ENCODE results near the gene CBR1. TPM values are rescaled to one million over a fixed set of nuclear protein-coding genes. Genes with fewer than 3 reads are reported as not detected.
"Not testable (repeated sequence)": the region's sequence is repeated elsewhere in the genome, so short reads cannot be mapped to it uniquely, and the experiment has no call there.

CBR1 gene
- total RNA-seq, 1 donor from 2014 or later: 62.8 TPM

GRCh38 chr21:36097427-36098181, 27.8 kb downstream of the CBR1 start:
- DNase-seq (ENCODE audit: low spot score): no peak
- H3K27ac Mint-ChIP-seq: no peak overlapping the region
- peaks cover 4% of the 10 kb centered on the region for H3K27me3 Mint-ChIP-seq (ENCODE audit: insufficient read depth)
- H3K4me3 Mint-ChIP-seq: no peak overlapping the region
- H3K4me1 Mint-ChIP-seq (ENCODE audit: low read depth): no peaks in the 10 kb centered on the region
- intact Hi-C loops (cut with micrococcal nuclease): no loop called here
- H3K36me3 Mint-ChIP-seq (ENCODE audit: low read depth): peaks cover 2% of the 10 kb centered on the region
- H3K9me3 Mint-ChIP-seq: peaks cover 20% of the 10 kb centered on the region

- intact Hi-C loops (cut with micrococcal nuclease): no loop called here
- no peak overlapping the region for H3K4me3 Mint-ChIP-seq
- H3K9me3 Mint-ChIP-seq: peaks cover 14% of the 10 kb centered on the region
- peaks cover 3% of the 10 kb centered on the region for H3K27me3 Mint-ChIP-seq (ENCODE audit: insufficient read depth)
- no peak overlapping the region for H3K27ac Mint-ChIP-seq
- peaks cover 2% of the 10 kb centered on the region for H3K36me3 Mint-ChIP-seq (ENCODE audit: low read depth)
- DNase-seq (ENCODE audit: low spot score): no peak
- no peaks in the 10 kb centered on the region for H3K4me1 Mint-ChIP-seq (ENCODE audit: low read depth)
Measured at GRCh38 chr21:36098182-36098532, 28.3 kb downstream of the CBR1 start.

- Mint-ChIP-seq H3K9me3 (peaks cover 6% of the 10 kb centered on the region), H3K4me3 (no peak overlapping the region), H3K27me3 (ENCODE audit: insufficient read depth) (peaks cover 11% of the 10 kb centered on the region), H3K4me1 (ENCODE audit: low read depth) (peaks cover under 1% of the 10 kb centered on the region), H3K27ac (no peak overlapping the region), H3K36me3 (ENCODE audit: low read depth) (no peaks in the 10 kb centered on the region)
- intact Hi-C loops (cut with micrococcal nuclease): no loop called here
- DNase-seq (ENCODE audit: low spot score): no peak
Measured at GRCh38 chr21:36099000-36099399, 29.2 kb downstream of the CBR1 start.

GRCh38 chr21:36099695-36100211, 29.9 kb downstream of the CBR1 start:
- H3K36me3 Mint-ChIP-seq (ENCODE audit: low read depth); H3K9me3 Mint-ChIP-seq; intact Hi-C loops (cut with micrococcal nuclease); H3K4me1 Mint-ChIP-seq (ENCODE audit: low read depth); DNase-seq (ENCODE audit: low spot score); H3K4me3 Mint-ChIP-seq; H3K27ac Mint-ChIP-seq: not testable (repeated sequence)
- H3K27me3 Mint-ChIP-seq (ENCODE audit: insufficient read depth): peaks cover 19% of the 10 kb centered on the region

GRCh38 chr21:36100971-36101641, 31.3 kb downstream of the CBR1 start:
- peaks cover 4% of the 10 kb centered on the region for H3K36me3 Mint-ChIP-seq (ENCODE audit: low read depth)
- H3K9me3 Mint-ChIP-seq: no peaks in the 10 kb centered on the region
- H3K27me3 Mint-ChIP-seq (ENCODE audit: insufficient read depth): peaks cover 32% of the 10 kb centered on the region
- H3K27ac Mint-ChIP-seq: no peak overlapping the region
- H3K4me3 Mint-ChIP-seq: no peak overlapping the region
- no peak for DNase-seq (ENCODE audit: low spot score)
- H3K4me1 Mint-ChIP-seq (ENCODE audit: low read depth): peaks cover 15% of the 10 kb centered on the region
- intact Hi-C loops (cut with micrococcal nuclease): no loop called here

- Mint-ChIP-seq H3K36me3 (ENCODE audit: low read depth) (peaks cover 4% of the 10 kb centered on the region), H3K4me1 (ENCODE audit: low read depth) (peaks cover 15% of the 10 kb centered on the region), H3K4me3 (no peak overlapping the region), H3K27me3 (ENCODE audit: insufficient read depth) (peaks cover 40% of the 10 kb centered on the region), H3K27ac (no peak overlapping the region), H3K9me3 (no peaks in the 10 kb centered on the region)
- intact Hi-C loops (cut with micrococcal nuclease): no loop called here
- DNase-seq (ENCODE audit: low spot score): no peak
Measured at GRCh38 chr21:36103434-36103833, 33.6 kb downstream of the CBR1 start.

DNA sequence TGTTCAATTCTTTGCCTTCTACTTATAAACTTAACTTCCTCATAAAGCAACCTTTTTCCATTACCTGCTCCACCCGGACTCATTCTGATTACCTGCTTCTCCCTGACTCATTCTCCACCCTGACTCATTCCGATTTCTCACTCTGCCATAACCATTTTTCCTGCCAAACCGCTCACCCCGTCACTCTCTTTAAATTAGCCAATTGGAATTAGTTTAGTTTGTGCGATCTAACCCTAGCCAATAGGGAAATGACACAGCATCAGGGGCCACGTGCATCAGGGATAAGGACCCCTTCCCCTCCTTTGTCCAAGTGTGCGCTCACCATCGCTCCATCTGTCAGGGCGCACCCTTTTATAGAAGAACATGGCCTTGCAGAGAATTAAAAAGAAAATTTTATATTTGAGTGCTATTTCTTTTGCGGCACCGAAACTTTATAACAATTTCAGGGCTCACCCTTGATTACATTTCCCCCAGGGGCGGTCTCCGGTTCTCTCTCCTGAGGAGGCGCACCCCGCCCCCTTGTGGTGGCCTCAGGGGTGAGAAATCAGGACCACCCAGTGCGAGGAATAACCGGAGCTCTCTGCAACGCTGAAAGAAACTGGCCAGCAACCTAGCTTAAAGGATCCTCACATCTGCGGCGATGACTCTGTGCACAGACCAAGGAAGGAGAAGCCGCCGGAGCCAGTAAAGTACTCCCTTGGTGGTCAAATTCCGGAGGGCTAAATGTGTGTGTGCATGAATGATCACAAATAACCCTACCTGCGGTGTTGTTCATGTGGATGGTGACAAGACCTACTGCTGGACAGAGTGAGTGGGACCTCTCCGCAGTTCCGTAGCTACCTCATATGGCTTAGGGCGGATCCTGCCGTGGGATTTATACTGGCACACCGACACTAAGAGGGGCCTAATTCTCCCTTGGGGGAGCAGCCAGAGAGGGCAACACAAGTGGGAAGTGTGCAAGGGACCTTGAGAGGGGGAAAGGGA, 34.8 kb downstream of the CBR1 start:
- H3K4me1 Mint-ChIP-seq (ENCODE audit: low read depth): peaks cover 15% of the 10 kb centered on the region
- intact Hi-C loops (cut with micrococcal nuclease): loop anchor here (1.0 kb wide), 2 partner anchors 35 to 44 kb away; partner anchors contain the start of gene SETD4
- H3K27me3 Mint-ChIP-seq (ENCODE audit: insufficient read depth): peaks cover 42% of the 10 kb centered on the region
- peak; percentile 28 for DNase-seq (ENCODE audit: low spot score)
- no peaks in the 10 kb centered on the region for H3K9me3 Mint-ChIP-seq
- peaks cover 4% of the 10 kb centered on the region for H3K36me3 Mint-ChIP-seq (ENCODE audit: low read depth)
- peak overlapping the region; percentile 36 for H3K27ac Mint-ChIP-seq
- peak overlapping the region; percentile 50 for H3K4me3 Mint-ChIP-seq

DNA sequence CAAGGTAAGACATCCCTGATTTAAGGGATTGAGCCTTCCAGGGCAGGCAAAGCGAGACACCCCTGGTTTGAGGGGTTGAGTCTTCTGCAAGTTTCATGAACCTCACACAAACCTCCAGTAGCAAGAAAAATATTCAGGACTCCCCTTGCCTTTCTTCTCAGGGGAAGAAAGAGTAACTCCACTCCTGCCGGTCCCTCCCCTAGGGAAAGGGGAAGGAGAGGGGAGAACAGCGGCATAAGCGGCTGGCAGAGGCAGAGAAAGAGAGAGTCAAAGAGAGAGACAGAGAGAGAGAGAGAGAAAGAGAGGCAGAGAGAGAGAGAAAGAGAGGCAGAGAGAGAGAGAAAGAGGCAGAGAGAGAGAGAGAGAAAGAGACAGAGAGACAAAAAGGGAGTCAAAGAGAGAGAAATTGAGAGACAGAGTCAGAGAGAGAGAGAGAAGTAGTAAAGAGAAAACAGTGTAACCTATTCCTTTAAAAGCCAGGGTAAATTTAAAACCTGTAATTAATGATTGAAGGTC, 35.6 kb downstream of the CBR1 start:
- peaks cover 15% of the 10 kb centered on the region for H3K4me1 Mint-ChIP-seq (ENCODE audit: low read depth)
- peaks cover 4% of the 10 kb centered on the region for H3K36me3 Mint-ChIP-seq (ENCODE audit: low read depth)
- peaks cover 42% of the 10 kb centered on the region for H3K27me3 Mint-ChIP-seq (ENCODE audit: insufficient read depth)
- H3K4me3 Mint-ChIP-seq: no peak overlapping the region
- H3K9me3 Mint-ChIP-seq: no peaks in the 10 kb centered on the region
- no peak overlapping the region for H3K27ac Mint-ChIP-seq
- intact Hi-C loops (cut with micrococcal nuclease): no loop called here
- no peak for DNase-seq (ENCODE audit: low spot score)

DNA sequence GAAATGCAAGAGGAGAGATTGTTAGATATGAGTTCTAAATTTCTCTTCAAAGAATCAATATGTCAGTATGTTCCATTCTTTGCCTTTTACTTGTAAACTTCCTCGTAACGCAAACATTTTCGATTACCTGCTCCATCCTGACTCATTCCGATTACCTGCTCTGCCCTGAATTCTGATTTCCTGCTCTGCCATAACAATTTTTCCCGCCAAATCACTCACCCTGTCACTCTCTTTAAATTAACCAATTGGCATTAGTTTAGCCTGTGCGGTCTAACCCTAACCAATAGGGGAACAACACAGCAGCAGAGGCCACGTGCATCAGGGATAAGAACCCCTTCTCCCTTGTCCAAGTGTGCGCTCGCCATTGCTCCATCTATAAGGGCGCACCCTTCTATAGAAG, 40.0 kb downstream of the CBR1 start:
- H3K27me3 Mint-ChIP-seq (ENCODE audit: insufficient read depth): peaks cover 24% of the 10 kb centered on the region
- no peak overlapping the region for H3K27ac Mint-ChIP-seq
- no peaks in the 10 kb centered on the region for H3K36me3 Mint-ChIP-seq (ENCODE audit: low read depth)
- no peak overlapping the region for H3K4me3 Mint-ChIP-seq
- peaks cover 22% of the 10 kb centered on the region for H3K4me1 Mint-ChIP-seq (ENCODE audit: low read depth)
- DNase-seq (ENCODE audit: low spot score): no peak
- intact Hi-C loops (cut with micrococcal nuclease): loop anchor here (5.0 to 10.0 kb wide), 3 partner anchors 178 to 1415 kb away; no protein-coding TSS in a partner anchor
- H3K9me3 Mint-ChIP-seq: no peaks in the 10 kb centered on the region

DNA sequence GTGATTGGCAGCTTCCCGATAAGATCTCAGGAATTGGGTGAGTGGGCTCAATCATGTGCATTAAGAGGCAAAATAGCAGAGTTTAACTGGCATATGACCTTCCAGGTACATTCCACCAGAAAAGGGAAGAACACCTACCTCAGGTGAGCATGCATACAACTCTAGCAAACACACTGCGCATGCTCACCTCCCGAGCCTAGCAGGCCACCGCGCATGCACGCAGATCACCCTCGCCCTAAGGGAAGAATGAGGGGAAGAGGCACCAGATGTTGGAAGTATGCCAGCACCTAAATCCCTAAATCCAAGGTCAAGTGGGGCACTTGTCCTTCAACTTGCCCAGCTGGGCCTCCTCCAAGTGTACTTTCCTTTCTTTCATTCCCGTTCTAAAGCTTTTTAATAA, 41.4 kb downstream of the CBR1 start:
- Mint-ChIP-seq H3K36me3 (ENCODE audit: low read depth) (no peaks in the 10 kb centered on the region), H3K4me3 (no peak overlapping the region), H3K9me3 (no peaks in the 10 kb centered on the region), H3K4me1 (ENCODE audit: low read depth) (peaks cover 16% of the 10 kb centered on the region), H3K27ac (no peak overlapping the region), H3K27me3 (ENCODE audit: insufficient read depth) (peaks cover 18% of the 10 kb centered on the region)
- DNase-seq (ENCODE audit: low spot score): no peak
- intact Hi-C loops (cut with micrococcal nuclease): loop anchor here (5.0 to 10.0 kb wide), 3 partner anchors 179 to 1416 kb away; no protein-coding TSS in a partner anchor

- Mint-ChIP-seq H3K27me3 (ENCODE audit: insufficient read depth) (peaks cover 10% of the 10 kb centered on the region), H3K27ac (peak overlapping the region; percentile 89), H3K9me3 (no peaks in the 10 kb centered on the region), H3K4me1 (ENCODE audit: low read depth) (peaks cover 16% of the 10 kb centered on the region), H3K4me3 (peak overlapping the region; percentile 84), H3K36me3 (ENCODE audit: low read depth) (no peaks in the 10 kb centered on the region)
- intact Hi-C loops (cut with micrococcal nuclease): loop anchor here (1.0 to 10.0 kb wide), 7 partner anchors 21 to 1474 kb away; partner anchors contain the start of genes CBR3, DOP1B and SETD4
- peak; percentile 36 for DNase-seq (ENCODE audit: low spot score)
Measured at GRCh38 chr21:36113647-36114428, 44.0 kb downstream of the CBR1 start.
